Measurements from ENCODE around the gene KRTAP20-2.

The KRTAP20-2 gene

DNA sequence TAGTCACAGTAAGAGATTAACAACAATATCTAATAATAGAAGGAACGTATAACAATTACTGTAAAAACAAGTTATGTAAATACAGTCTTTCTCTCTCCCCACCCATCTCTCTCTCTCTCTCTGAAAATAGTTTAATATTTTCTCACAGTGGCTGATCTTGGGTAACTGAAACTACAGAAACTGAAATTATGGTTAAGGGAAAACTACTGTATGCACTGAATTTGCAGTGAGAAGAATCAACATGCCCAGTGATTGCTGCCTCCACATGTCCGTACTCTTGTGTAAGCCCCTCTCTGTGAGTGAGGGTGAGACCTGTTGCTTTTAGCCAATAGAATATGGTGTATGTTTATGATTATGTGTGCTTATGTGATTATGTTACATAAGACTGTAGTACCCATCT is 22.9 kb upstream of the KRTAP20-2 start:
- TF ChIP-seq, protein P1, sequence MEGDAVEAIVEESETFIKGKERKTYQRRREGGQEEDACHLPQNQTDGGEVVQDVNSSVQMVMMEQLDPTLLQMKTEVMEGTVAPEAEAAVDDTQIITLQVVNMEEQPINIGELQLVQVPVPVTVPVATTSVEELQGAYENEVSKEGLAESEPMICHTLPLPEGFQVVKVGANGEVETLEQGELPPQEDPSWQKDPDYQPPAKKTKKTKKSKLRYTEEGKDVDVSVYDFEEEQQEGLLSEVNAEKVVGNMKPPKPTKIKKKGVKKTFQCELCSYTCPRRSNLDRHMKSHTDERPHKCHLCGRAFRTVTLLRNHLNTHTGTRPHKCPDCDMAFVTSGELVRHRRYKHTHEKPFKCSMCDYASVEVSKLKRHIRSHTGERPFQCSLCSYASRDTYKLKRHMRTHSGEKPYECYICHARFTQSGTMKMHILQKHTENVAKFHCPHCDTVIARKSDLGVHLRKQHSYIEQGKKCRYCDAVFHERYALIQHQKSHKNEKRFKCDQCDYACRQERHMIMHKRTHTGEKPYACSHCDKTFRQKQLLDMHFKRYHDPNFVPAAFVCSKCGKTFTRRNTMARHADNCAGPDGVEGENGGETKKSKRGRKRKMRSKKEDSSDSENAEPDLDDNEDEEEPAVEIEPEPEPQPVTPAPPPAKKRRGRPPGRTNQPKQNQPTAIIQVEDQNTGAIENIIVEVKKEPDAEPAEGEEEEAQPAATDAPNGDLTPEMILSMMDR (IDR thresholded peaks at IDR 0.05; ENCODE audit: control extremely low read depth, extremely low read depth, low read depth, missing control alignments): no peak
- ChIA-PET POLR2A (no interaction called here), CTCF (no interaction called here)
- no peak for DNase-seq (ENCODE audit: extremely low spot score)

DNA sequence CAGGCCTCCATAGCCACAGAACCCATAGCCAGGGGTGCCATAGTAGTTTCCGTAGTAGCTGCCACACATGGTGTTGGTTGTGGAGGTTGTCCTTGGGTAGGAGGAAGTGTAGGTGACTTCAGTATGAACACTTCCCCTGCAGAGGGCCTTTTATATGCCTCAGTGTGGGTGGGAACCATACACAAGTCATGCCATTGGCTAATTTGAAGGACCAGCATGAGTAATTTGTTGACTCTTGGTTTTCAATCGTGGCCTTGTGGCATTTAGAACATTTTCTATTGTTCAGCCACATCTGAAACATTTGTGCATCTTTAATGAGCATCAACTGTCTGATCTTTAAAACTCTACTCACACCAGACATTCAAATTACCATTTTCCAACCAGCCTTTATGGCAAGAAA is 21.2 kb upstream of the KRTAP20-2 start, which contains the start of gene KRTAP6-1:
KRTAP6-1 (minus strand) TSS at position 95 of the 400 bp plus-strand sequence; CDS start at position 69, 26 bp downstream.
- no peak for DNase-seq (ENCODE audit: extremely low spot score)
- CTCF ChIA-PET: no interaction called here
- POLR2A ChIA-PET: no interaction called here
- TF ChIP-seq, protein P1 (IDR thresholded peaks at IDR 0.05; ENCODE audit: control extremely low read depth, extremely low read depth, low read depth, missing control alignments): no peak

DNA sequence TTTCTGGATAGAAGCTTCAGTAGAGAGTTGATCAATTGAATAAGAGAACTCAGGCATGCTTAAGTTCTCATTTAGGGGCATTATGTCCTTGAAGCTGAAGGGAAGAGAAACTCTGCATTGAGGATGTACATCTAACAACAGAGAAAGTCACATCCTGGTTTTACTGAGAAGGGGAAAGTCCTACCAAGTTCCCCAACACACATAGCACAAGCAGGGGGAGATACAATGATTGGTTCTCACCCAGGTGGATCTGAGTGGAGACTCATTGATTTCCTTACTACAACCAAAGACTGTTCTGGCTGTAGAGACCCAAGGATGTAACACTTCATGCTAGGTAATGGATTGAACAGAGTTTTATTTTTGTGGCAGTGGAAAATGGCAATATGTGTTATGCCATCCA is 19.8 kb upstream of the KRTAP20-2 start:
- TF ChIP-seq, protein P1 (IDR thresholded peaks at IDR 0.05; ENCODE audit: control extremely low read depth, extremely low read depth, low read depth, missing control alignments): no peak
- DNase-seq (ENCODE audit: extremely low spot score): no peak
- ChIA-PET CTCF (no interaction called here), POLR2A (no interaction called here)

DNA sequence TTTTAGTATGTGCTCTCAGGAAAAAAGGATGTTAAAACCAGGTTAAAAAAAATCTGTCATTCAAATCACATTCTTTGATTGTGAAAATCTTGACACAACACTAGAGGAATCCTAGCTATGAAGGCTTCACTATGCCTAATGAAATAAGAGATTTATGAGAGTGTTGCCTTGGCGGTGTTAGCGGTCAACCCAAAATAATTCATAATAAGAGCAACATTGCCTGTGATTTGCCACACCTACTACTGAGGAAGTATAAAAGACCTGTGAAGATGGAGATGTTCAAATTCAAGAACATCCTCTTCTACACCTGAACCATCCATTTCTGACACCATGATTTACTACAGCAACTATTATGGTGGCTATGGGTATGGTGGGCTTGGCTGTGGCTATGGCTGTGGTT is 18.9 kb upstream of the KRTAP20-2 start, which contains the start of gene KRTAP20-1:
KRTAP20-1 (plus strand) TSS at position 301 of the 400 bp plus-strand sequence; CDS start at position 331, 30 bp downstream.
- TF ChIP-seq, protein P1 (IDR thresholded peaks at IDR 0.05; ENCODE audit: control extremely low read depth, extremely low read depth, low read depth, missing control alignments): no peak
- POLR2A ChIA-PET: no interaction called here
- no peak for DNase-seq (ENCODE audit: extremely low spot score)
- CTCF ChIA-PET: no interaction called here

DNA sequence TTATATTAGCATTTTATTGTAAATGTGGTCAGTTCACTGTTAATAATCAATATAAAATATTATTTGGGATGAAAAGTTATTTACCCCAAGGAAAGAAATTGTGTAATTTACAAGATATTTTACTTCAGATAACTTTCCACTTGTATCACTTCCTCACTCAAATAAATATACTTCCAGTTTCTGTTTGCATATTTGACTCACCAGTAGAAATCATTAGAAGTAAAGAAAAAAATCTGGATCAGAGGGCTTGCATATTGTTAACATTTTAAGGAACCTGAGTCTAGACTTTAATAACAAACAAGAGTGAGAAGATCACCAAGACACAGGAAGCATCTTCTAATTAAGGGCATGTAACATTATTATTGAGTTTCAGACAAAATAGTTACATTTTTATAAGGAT is 14.9 kb upstream of the KRTAP20-2 start:
- DNase-seq (ENCODE audit: extremely low spot score): no peak
- ChIA-PET POLR2A (no interaction called here), CTCF (no interaction called here)
- TF ChIP-seq, protein P1 (IDR thresholded peaks at IDR 0.05; ENCODE audit: control extremely low read depth, extremely low read depth, low read depth, missing control alignments): no peak

DNA sequence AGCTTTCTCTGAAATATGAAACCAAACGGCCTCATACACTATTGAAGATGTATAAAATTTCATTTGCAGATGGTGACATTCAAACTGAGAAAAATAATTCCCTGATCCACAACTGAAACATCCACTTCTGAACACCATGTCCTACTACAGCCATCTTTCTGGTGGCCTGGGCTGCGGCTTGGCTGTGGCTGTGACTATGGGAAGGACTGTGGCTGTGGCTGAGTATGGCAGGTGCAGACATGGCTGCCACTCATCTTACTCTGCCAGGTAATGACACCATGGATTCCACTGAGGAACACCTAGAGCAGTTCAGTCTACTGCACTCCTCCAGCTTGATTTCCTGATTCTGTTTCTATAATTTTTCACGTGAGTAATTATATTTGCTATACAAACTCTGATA is 14.5 kb upstream of the KRTAP20-2 start, which contains the start of gene KRTAP20-4:
KRTAP20-4 (plus strand) TSS at position 106 of the 400 bp plus-strand sequence.
- POLR2A ChIA-PET: no interaction called here
- CTCF ChIA-PET: no interaction called here

More for the DNA sequence above, 14.5 kb upstream of the KRTAP20-2 start, which contains the start of gene KRTAP20-4:
- TF ChIP-seq, protein P1 (IDR thresholded peaks at IDR 0.05; ENCODE audit: control extremely low read depth, extremely low read depth, low read depth, missing control alignments): no peak
- DNase-seq (ENCODE audit: extremely low spot score): no peak

Data from GM10248 (cell line).